Measurements from ENCODE around the gene TRDN.

TRDN gene

GRCh38 chr6:123663436-123663835 is 26.7 kb upstream of the TRDN start:
- DNase-seq (ENCODE audit: low read depth), result no peak
- TF ChIP-seq, protein P1, sequence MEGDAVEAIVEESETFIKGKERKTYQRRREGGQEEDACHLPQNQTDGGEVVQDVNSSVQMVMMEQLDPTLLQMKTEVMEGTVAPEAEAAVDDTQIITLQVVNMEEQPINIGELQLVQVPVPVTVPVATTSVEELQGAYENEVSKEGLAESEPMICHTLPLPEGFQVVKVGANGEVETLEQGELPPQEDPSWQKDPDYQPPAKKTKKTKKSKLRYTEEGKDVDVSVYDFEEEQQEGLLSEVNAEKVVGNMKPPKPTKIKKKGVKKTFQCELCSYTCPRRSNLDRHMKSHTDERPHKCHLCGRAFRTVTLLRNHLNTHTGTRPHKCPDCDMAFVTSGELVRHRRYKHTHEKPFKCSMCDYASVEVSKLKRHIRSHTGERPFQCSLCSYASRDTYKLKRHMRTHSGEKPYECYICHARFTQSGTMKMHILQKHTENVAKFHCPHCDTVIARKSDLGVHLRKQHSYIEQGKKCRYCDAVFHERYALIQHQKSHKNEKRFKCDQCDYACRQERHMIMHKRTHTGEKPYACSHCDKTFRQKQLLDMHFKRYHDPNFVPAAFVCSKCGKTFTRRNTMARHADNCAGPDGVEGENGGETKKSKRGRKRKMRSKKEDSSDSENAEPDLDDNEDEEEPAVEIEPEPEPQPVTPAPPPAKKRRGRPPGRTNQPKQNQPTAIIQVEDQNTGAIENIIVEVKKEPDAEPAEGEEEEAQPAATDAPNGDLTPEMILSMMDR (conservative IDR thresholded peaks at IDR 0.05; ENCODE audit: low read length), result no peak
- H3K4me3 ChIP-seq (ENCODE audit: low read length), result no peak overlapping the region

GRCh38 chr6:123662757-123663156 is 26.0 kb upstream of the TRDN start:
- H3K4me3 ChIP-seq (ENCODE audit: low read length), result no peak overlapping the region
- no peak for DNase-seq (ENCODE audit: low read depth)
- TF ChIP-seq, protein P1 (conservative IDR thresholded peaks at IDR 0.05; ENCODE audit: low read length), result no peak

- TF ChIP-seq, protein P1 (conservative IDR thresholded peaks at IDR 0.05; ENCODE audit: low read length), result no peak
- H3K4me3 ChIP-seq (ENCODE audit: low read length), result no peak overlapping the region
- no peak for DNase-seq (ENCODE audit: low read depth)
Measured at GRCh38 chr6:123661105-123661891, 24.5 kb upstream of the TRDN start.

- TF ChIP-seq, protein P1 (conservative IDR thresholded peaks at IDR 0.05; ENCODE audit: low read length), result no peak
- DNase-seq (ENCODE audit: low read depth), result no peak
- H3K4me3 ChIP-seq (ENCODE audit: low read length), result no peak overlapping the region
Measured at GRCh38 chr6:123659960-123660748, 23.4 kb upstream of the TRDN start.

DNA sequence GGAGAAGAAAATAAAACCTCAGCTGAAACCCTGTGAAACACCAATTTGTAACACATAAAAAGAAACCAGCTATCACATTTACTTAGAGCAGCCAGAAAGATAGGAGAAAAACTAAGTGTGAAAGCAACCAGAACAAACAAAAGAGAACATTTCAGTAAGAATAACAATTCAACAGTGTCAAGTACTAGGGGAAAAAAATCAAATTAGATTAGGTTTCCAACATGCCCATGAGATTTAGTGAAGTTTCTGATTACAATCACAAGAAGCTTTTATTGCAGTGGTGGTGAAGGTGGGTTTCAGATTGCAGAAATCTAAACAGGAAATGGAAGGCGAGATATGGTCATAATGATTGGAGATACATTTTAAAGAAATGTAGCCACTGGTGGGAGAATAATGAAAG is 22.1 kb upstream of the TRDN start:
- DNase-seq (ENCODE audit: low read depth), result no peak
- H3K4me3 ChIP-seq (ENCODE audit: low read length), result no peak overlapping the region
- TF ChIP-seq, protein P1 (conservative IDR thresholded peaks at IDR 0.05; ENCODE audit: low read length), result no peak

- peak; percentile 1 for DNase-seq (ENCODE audit: low read depth)
- TF ChIP-seq, protein P1 (conservative IDR thresholded peaks at IDR 0.05; ENCODE audit: low read length), result no peak
Measured at GRCh38 chr6:123655521-123656306, 19.0 kb upstream of the TRDN start.

More at GRCh38 chr6:123655521-123656306, 19.0 kb upstream of the TRDN start:
- H3K4me3 ChIP-seq (ENCODE audit: low read length), result peak overlapping the region; percentile 29

All from AG10803 (cell line).